GM21360 (cell line): Measurements from ENCODE around the gene NKAIN4.

Source experiments
- ATAC-seq: cut with Tn5 transposase; IDR thresholded peaks from one replicate; pipeline ENCODE4 v1.9.1; 2021; ENCODE audit warnings: mild to moderate bottlenecking, moderate library complexity; ENCODE audit not compliant: unreplicated experiment

The NKAIN4 gene

GRCh38 chr20:63198606-63199005 is 55.7 kb downstream of the NKAIN4 start:
- ATAC-seq, result no peak

- no peak for ATAC-seq
Observed at GRCh38 chr20:63196768-63197470, 57.3 kb downstream of the NKAIN4 start.

- ATAC-seq, result no peak
Observed at GRCh38 chr20:63194797-63195173, 59.5 kb downstream of the NKAIN4 start.

GRCh38 chr20:63194007-63194796 is 60.1 kb downstream of the NKAIN4 start:
- ATAC-seq, result no peak

GRCh38 chr20:63192721-63193120 is 61.5 kb downstream of the NKAIN4 start:
- ATAC-seq, result no peak

- no peak for ATAC-seq
Observed at GRCh38 chr20:63191400-63191799, 62.9 kb downstream of the NKAIN4 start.

GRCh38 chr20:63190828-63191227 is 63.4 kb downstream of the NKAIN4 start:
- no peak for ATAC-seq
